Measurements from ENCODE around the gene STXBP1. TPM values are rescaled to one million over a fixed set of nuclear protein-coding genes. Genes with fewer than 3 reads are reported as not detected.
A peak's percentile ranks its signal among the peaks of the same experiment; 100 is the strongest.

Gene STXBP1
- total RNA-seq, 1 donor from 2014 or later = 53.3 TPM

DNA sequence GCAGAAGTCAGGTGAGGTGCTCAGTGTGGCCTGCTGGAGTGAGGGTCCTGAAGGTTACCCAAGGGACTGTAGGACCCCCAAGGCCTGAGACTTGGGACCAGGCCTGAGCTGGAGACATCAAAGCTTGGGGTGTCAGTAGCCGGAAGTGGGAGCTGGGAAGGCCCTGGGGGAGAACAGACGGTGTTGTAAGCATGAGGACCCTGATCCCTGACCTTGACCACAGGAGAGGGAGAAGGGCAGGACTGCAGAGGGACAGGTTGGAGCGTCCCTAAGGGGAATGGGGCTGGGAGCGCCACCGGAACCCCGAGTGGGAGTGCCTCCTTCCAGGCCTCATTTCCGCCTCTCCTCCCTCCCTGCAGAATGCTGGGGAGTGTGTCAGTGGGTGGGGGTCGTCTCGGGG, 104.3 kb downstream of the STXBP1 start:
- H3K9me3 Mint-ChIP-seq = no peaks in the 10 kb centered on the region
- no peaks in the 10 kb centered on the region for H3K36me3 Mint-ChIP-seq (ENCODE audit: low read depth)
- H3K27ac Mint-ChIP-seq (ENCODE audit: unreplicated experiment) = peak overlapping the region; percentile 98
- TF ChIP-seq, protein P1, sequence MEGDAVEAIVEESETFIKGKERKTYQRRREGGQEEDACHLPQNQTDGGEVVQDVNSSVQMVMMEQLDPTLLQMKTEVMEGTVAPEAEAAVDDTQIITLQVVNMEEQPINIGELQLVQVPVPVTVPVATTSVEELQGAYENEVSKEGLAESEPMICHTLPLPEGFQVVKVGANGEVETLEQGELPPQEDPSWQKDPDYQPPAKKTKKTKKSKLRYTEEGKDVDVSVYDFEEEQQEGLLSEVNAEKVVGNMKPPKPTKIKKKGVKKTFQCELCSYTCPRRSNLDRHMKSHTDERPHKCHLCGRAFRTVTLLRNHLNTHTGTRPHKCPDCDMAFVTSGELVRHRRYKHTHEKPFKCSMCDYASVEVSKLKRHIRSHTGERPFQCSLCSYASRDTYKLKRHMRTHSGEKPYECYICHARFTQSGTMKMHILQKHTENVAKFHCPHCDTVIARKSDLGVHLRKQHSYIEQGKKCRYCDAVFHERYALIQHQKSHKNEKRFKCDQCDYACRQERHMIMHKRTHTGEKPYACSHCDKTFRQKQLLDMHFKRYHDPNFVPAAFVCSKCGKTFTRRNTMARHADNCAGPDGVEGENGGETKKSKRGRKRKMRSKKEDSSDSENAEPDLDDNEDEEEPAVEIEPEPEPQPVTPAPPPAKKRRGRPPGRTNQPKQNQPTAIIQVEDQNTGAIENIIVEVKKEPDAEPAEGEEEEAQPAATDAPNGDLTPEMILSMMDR (conservative IDR thresholded peaks at IDR 0.05) = no peak
- DNase-seq (ENCODE audit: low read depth, low spot score) = no peak
- peak overlapping the region; percentile 100 for H3K4me3 Mint-ChIP-seq
- H3K27me3 Mint-ChIP-seq (ENCODE audit: low read depth) = peaks cover 2% of the 10 kb centered on the region
- H3K4me1 Mint-ChIP-seq = peaks cover 19% of the 10 kb centered on the region

DNA sequence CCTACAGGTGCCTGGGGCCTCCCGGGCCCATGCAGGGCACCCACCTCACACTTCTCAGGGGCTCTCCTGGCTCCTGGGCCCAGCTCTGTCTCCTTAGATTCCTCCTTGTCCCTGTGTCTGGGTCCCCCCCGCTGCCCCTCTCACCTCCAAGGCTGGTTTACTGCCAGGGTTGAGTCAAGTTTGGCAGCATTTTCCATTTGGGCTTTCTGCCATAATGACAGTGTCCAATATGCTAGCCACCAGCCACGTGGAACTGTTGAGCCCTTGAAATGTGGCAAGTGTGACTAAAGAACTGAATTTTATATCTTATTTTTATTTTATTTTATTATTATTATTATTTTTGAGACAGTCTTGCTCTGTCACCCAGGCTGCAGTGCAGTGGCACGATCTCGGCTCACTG, 105.7 kb downstream of the STXBP1 start:
- TF ChIP-seq, protein P1 (conservative IDR thresholded peaks at IDR 0.05) = no peak
- H3K27ac Mint-ChIP-seq (ENCODE audit: unreplicated experiment) = no peak overlapping the region
- H3K9me3 Mint-ChIP-seq = no peaks in the 10 kb centered on the region
- H3K36me3 Mint-ChIP-seq (ENCODE audit: low read depth) = no peaks in the 10 kb centered on the region
- H3K4me1 Mint-ChIP-seq = peaks cover 19% of the 10 kb centered on the region
- DNase-seq (ENCODE audit: low read depth, low spot score) = no peak
- H3K27me3 Mint-ChIP-seq (ENCODE audit: low read depth) = peaks cover 2% of the 10 kb centered on the region
- H3K4me3 Mint-ChIP-seq = peak overlapping the region; percentile 72

DNA sequence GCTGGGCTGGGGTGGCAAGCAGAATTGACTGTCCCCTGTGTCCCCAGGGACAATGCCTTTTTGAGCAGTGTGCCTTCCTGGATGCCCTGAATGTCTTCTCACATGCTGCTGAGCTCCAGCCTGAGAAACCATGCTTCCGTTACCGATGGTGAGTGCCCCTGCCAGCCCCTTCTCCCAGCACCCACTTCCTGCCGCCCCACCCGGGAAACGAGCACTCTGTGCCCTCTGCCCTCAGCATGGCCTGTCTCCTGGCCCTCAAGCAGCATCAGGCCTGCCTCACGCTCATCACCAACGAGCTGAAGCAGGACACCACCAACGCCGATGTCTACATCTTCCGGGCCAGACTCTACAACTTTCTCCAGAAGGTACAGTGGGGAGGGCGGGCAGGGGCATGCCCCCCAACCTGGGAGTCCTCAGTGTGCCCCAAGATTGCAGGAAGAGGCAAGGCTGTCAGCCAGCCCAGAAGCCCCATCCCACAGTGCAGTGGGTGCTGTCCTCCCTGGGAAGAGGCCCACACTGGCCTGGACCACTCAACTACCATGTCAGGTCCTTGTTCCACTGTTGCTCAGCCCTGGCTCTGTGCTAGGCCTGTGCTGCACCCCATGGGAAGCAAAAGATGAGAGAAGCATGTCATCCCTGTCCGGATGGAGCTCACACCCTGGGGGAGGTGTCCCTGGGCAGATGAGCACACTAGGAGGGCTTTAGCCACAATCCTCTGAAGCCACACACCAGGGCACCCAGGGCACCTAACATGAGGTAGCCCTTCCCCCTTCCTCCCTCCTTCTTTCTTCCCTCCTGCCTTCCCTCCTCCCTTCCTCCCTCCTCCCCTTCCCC, 108.2 kb downstream of the STXBP1 start:
- Mint-ChIP-seq H3K36me3 (ENCODE audit: low read depth) (no peaks in the 10 kb centered on the region), H3K4me1 (peaks cover 19% of the 10 kb centered on the region), H3K4me3 (peak overlapping the region; percentile 47), H3K27me3 (ENCODE audit: low read depth) (peaks cover 2% of the 10 kb centered on the region), H3K9me3 (no peaks in the 10 kb centered on the region), H3K27ac (ENCODE audit: unreplicated experiment) (peak overlapping the region; percentile 84)
- TF ChIP-seq, protein P1 (conservative IDR thresholded peaks at IDR 0.05) = no peak
- no peak for DNase-seq (ENCODE audit: low read depth, low spot score)

DNA sequence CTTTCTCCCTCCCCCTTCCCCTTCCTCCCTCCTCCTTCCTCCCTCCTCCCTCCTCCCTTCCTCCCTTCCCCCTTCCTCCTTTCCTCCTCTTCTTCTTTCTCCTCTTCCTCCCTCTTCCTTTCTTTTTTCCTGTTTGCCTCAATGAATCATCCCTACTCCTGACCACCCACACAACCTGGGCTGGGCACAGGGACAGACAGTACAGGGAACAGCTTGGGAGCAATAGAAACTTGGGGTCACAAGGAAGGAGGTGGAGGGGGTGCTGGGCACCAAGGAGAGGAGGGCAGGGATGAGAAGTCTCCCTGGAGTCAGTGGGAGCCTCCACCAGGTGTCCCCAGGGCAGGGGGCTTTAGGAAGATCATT, 108.8 kb downstream of the STXBP1 start:
- Mint-ChIP-seq H3K9me3 (no peaks in the 10 kb centered on the region), H3K36me3 (ENCODE audit: low read depth) (no peaks in the 10 kb centered on the region), H3K4me1 (peaks cover 13% of the 10 kb centered on the region), H3K27me3 (ENCODE audit: low read depth) (no peaks in the 10 kb centered on the region), H3K27ac (ENCODE audit: unreplicated experiment) (no peak overlapping the region), H3K4me3 (no peak overlapping the region)
- TF ChIP-seq, protein P1 (conservative IDR thresholded peaks at IDR 0.05) = no peak
- no peak for DNase-seq (ENCODE audit: low read depth, low spot score)

DNA sequence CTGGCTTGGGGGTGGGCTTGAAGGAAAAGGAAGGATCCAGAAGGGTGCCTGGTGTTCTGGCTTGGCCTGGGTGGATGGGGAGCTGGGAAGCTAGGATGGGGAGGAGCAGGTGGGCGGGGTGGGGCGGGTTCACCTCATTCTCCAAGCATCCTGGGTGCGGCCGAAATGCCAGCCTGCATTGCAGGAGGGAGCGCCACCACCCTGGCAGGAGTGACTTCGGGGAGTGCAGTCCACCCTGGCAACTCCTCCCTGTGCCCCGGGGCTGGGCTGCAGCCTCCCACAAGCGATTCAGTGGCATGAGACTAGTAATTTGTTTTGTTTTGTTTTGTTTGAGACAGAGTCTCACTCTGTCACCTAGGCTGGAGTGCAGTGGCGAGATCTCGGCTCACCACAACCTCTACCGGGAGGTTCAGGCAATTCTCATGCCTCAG, 109.3 kb downstream of the STXBP1 start:
- Mint-ChIP-seq H3K4me3 (no peak overlapping the region), H3K4me1 (peaks cover 8% of the 10 kb centered on the region), H3K36me3 (ENCODE audit: low read depth) (no peaks in the 10 kb centered on the region), H3K27me3 (ENCODE audit: low read depth) (no peaks in the 10 kb centered on the region), H3K27ac (ENCODE audit: unreplicated experiment) (no peak overlapping the region), H3K9me3 (no peaks in the 10 kb centered on the region)
- DNase-seq (ENCODE audit: low read depth, low spot score) = no peak
- TF ChIP-seq, protein P1 (conservative IDR thresholded peaks at IDR 0.05) = no peak

All from neural crest cell (in vitro differentiated cells).